Testis (tissue), 2 donors: ENCODE results near the gene TESMIN.

Source experiments
- POLR2A ChIP-seq: fragments of 450-650 bp; IDR thresholded peaks from one replicate; pipeline ENCODE4 v1.6.1; 2017; ENCODE audit warnings: antibody characterized with exemption, mild to moderate bottlenecking, moderate library complexity
- TF ChIP-seq, protein P1 (sequence below), 3 experiments: fragments of 450-650 bp in 2 of 3; fragments of 200-600 bp in 1 of 3; sonication (generic) in 1 of 3; IDR thresholded peaks; one replicate each; pipeline ENCODE4 v1.5.1; 2016 to 2019; ENCODE audit warnings: antibody characterized with exemption in 3 of 3, mild to moderate bottlenecking in 2 of 3, moderate library complexity in 1 of 3

DNA sequence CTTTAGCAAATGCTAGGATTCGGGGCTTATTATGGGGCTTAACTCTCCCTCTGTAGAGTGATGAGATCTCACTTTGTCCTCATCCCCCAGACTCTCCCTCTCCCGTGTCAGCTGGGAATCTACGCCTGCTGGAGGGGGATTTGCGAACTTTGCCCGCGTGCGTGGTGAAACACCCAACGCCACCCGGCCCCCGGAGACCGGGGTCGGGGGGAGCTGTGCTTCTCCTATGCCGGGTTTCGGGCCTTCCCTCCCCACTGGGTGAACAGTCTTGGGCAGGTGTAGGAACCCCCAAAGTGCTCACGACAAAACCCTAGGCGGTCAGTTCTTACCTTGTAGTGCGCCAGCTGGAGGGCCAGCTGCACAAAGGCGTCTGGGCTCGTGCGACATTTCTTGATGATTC, 21.6 kb upstream of the TESMIN start:
- TF ChIP-seq, protein P1, sequence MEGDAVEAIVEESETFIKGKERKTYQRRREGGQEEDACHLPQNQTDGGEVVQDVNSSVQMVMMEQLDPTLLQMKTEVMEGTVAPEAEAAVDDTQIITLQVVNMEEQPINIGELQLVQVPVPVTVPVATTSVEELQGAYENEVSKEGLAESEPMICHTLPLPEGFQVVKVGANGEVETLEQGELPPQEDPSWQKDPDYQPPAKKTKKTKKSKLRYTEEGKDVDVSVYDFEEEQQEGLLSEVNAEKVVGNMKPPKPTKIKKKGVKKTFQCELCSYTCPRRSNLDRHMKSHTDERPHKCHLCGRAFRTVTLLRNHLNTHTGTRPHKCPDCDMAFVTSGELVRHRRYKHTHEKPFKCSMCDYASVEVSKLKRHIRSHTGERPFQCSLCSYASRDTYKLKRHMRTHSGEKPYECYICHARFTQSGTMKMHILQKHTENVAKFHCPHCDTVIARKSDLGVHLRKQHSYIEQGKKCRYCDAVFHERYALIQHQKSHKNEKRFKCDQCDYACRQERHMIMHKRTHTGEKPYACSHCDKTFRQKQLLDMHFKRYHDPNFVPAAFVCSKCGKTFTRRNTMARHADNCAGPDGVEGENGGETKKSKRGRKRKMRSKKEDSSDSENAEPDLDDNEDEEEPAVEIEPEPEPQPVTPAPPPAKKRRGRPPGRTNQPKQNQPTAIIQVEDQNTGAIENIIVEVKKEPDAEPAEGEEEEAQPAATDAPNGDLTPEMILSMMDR (IDR thresholded peaks at IDR 0.05): no peak
- TF ChIP-seq POLR2A: no peak
